ENCODE results near the gene KSR1. TPM values are rescaled to one million over a fixed set of nuclear protein-coding genes. Genes with fewer than 3 reads are reported as not detected.
A peak's percentile ranks its signal among the peaks of the same experiment; 100 is the strongest.

KSR1 gene
- total RNA-seq, 1 donor from 2014 or later = 122 TPM

GRCh38 chr17:27450416-27450815, 5.8 kb upstream of the KSR1 start:
- H3K9me3 Mint-ChIP-seq = no peaks in the 10 kb centered on the region
- no peak for DNase-seq (ENCODE audit: low spot score)
- intact Hi-C loops (cut with micrococcal nuclease) = no loop called here

DNA sequence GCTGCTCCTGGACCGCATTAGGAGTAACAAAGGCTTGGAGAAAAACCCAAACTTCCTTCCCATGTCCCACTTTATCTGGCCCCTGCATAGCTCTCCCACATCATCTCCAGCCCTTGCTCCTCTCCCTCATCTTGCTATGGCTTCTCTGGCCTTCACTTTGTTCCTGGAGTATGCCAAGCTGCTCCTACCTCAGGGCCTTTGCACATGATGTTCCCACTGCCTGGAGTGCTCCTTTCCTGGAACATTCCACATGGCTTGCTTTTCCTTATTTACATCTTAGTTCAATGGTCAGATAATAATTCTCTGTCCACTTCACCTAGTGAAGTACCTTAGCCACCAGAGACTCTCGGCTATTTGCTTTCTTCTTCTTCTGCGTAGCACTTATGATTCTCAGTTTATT, 4.3 kb upstream of the KSR1 start:
- intact Hi-C loops (cut with micrococcal nuclease) = no loop called here
- DNase-seq (ENCODE audit: low spot score) = no peak
- H3K36me3 Mint-ChIP-seq (ENCODE audit: low read depth) = no peaks in the 10 kb centered on the region
- peaks cover 3% of the 10 kb centered on the region for H3K27me3 Mint-ChIP-seq (ENCODE audit: insufficient read depth)
- no peak overlapping the region for H3K4me3 Mint-ChIP-seq
- H3K4me1 Mint-ChIP-seq (ENCODE audit: low read depth) = peaks cover 15% of the 10 kb centered on the region
- H3K9me3 Mint-ChIP-seq = no peaks in the 10 kb centered on the region
- no peak overlapping the region for H3K27ac Mint-ChIP-seq

More at GRCh38 chr17:27450416-27450815, 5.8 kb upstream of the KSR1 start:
- peaks cover 11% of the 10 kb centered on the region for H3K4me1 Mint-ChIP-seq (ENCODE audit: low read depth)
- peaks cover 14% of the 10 kb centered on the region for H3K27me3 Mint-ChIP-seq (ENCODE audit: insufficient read depth)
- no peak overlapping the region for H3K27ac Mint-ChIP-seq
- H3K4me3 Mint-ChIP-seq = no peak overlapping the region
- no peaks in the 10 kb centered on the region for H3K36me3 Mint-ChIP-seq (ENCODE audit: low read depth)

GRCh38 chr17:27452828-27453227, 3.4 kb upstream of the KSR1 start:
- no peak for DNase-seq (ENCODE audit: low spot score)
- intact Hi-C loops (cut with micrococcal nuclease) = no loop called here
- H3K4me3 Mint-ChIP-seq = no peak overlapping the region
- peaks cover 22% of the 10 kb centered on the region for H3K4me1 Mint-ChIP-seq (ENCODE audit: low read depth)
- no peaks in the 10 kb centered on the region for H3K9me3 Mint-ChIP-seq
- H3K36me3 Mint-ChIP-seq (ENCODE audit: low read depth) = peaks cover 3% of the 10 kb centered on the region
- peaks cover 3% of the 10 kb centered on the region for H3K27me3 Mint-ChIP-seq (ENCODE audit: insufficient read depth)
- H3K27ac Mint-ChIP-seq = no peak overlapping the region

- Mint-ChIP-seq H3K4me1 (ENCODE audit: low read depth) (peaks cover 28% of the 10 kb centered on the region), H3K27me3 (ENCODE audit: insufficient read depth) (peaks cover 3% of the 10 kb centered on the region), H3K27ac (no peak overlapping the region), H3K36me3 (ENCODE audit: low read depth) (peaks cover 3% of the 10 kb centered on the region), H3K9me3 (no peaks in the 10 kb centered on the region), H3K4me3 (no peak overlapping the region)
- no peak for DNase-seq (ENCODE audit: low spot score)
- intact Hi-C loops (cut with micrococcal nuclease) = no loop called here
Measured at GRCh38 chr17:27453471-27453870, 2.8 kb upstream of the KSR1 start.

DNA sequence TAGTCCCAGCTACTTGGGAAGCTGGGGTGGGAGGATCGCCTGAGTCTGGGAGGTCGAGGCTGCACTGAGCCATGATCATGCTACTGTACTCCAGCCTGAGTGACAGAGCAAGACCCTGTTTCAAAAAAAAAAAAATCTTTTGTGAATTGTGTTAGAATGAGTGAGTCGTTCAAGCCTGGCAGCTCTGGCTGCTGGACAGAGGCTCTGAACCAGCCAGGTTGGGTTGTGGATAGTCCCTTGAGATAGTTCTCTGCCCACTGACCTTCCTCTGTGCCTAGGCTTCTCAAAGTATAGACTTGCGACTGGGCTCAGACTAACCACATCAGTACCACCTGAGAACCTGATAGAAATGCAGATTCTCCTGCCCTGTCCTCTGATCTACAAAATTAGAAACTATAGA, 2.2 kb upstream of the KSR1 start:
- intact Hi-C loops (cut with micrococcal nuclease) = no loop called here
- peaks cover 34% of the 10 kb centered on the region for H3K4me1 Mint-ChIP-seq (ENCODE audit: low read depth)
- peaks cover 8% of the 10 kb centered on the region for H3K36me3 Mint-ChIP-seq (ENCODE audit: low read depth)
- H3K27ac Mint-ChIP-seq = no peak overlapping the region
- peaks cover 3% of the 10 kb centered on the region for H3K27me3 Mint-ChIP-seq (ENCODE audit: insufficient read depth)
- no peak for DNase-seq (ENCODE audit: low spot score)
- H3K9me3 Mint-ChIP-seq = no peaks in the 10 kb centered on the region
- H3K4me3 Mint-ChIP-seq = peak overlapping the region; percentile 40

DNA sequence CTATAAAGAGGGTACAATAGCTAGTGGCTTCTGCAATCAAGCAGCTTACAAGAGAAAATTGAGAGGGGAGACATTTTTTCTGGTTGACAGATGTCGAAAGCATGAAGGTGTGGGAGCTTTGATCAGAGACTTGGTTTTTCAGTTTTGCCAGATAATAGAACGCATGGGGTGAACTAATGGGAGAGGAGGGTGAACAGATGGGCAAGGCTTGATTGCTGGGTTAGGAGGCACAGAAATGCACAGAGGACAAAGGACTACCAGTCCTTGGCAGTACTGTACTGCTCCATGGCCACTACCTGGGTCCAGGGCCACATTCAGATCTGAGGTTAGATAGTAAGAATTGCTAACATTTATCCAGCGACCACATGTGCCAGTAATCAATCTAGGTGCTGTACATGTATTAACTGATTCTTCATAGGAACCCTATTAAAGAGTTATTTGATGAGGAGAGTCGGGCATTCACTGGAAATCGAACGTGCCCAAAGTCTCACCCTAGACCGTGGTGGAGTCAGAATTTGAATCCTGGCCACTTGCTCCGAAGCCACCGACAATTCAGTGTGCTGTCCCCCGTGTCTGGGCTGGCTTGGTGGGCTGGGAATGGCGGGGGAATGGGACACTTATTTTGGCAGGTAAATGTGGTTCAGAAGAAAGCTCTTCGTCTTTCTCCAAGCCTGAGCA, 873 bp upstream of the KSR1 start:
- H3K36me3 Mint-ChIP-seq (ENCODE audit: low read depth) = peaks cover 13% of the 10 kb centered on the region
- no peak for DNase-seq (ENCODE audit: low spot score)
- H3K27ac Mint-ChIP-seq = peak overlapping the region; percentile 66
- peak overlapping the region; percentile 59 for H3K4me3 Mint-ChIP-seq
- H3K9me3 Mint-ChIP-seq = no peaks in the 10 kb centered on the region
- peaks cover 3% of the 10 kb centered on the region for H3K27me3 Mint-ChIP-seq (ENCODE audit: insufficient read depth)
- intact Hi-C loops (cut with micrococcal nuclease) = loop anchor here (5.0 kb wide), 1 partner anchor 587 kb away; the partner anchor contains the start of gene NLK
- peaks cover 47% of the 10 kb centered on the region for H3K4me1 Mint-ChIP-seq (ENCODE audit: low read depth)

DNA sequence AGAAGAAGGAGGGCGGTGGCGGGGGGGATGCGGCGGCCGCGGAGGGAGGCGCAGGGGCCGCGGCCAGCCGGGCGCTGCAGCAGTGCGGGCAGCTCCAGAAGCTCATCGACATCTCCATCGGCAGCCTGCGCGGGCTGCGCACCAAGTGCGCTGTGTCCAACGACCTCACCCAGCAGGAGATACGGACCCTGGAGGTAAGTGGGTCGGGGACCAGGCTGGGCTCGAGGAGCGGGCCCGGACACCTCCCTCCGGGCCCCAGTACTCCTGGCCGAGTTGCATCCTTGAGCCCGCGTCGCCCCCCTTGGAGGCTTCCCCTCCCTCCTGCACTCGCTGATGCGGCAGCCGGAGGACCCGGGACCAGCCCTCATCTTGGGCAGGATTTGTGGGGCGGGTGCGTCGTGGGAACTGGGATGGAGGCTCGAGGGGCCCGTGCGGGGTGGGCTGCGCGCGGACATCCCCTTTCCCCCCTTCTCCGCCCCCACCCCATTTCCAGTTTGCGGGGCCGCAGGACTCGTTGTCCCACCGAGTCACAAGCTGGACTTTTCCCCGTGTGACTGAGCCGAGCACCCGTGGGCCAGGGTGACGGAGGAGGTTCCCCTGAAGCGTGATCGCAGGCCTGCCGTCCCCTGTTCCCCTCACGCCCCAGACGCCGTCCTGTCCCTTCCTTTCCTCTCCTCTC, 572 bp downstream of the KSR1 start:
- peak; percentile 8 for DNase-seq (ENCODE audit: low spot score)
- Mint-ChIP-seq H3K4me1 (ENCODE audit: low read depth) (peaks cover 59% of the 10 kb centered on the region), H3K27me3 (ENCODE audit: insufficient read depth) (peaks cover 3% of the 10 kb centered on the region), H3K36me3 (ENCODE audit: low read depth) (peaks cover 13% of the 10 kb centered on the region), H3K27ac (peak overlapping the region; percentile 94), H3K9me3 (no peaks in the 10 kb centered on the region), H3K4me3 (peak overlapping the region; percentile 99)
- intact Hi-C loops (cut with micrococcal nuclease) = loop anchor here (1.0 to 5.0 kb wide), 10 partner anchors 9 to 585 kb away; partner anchors contain the start of gene NLK

- peaks cover 3% of the 10 kb centered on the region for H3K27me3 Mint-ChIP-seq (ENCODE audit: insufficient read depth)
- peak overlapping the region; percentile 99 for H3K4me3 Mint-ChIP-seq
- no peak for DNase-seq (ENCODE audit: low spot score)
- H3K27ac Mint-ChIP-seq = peak overlapping the region; percentile 94
- intact Hi-C loops (cut with micrococcal nuclease) = loop anchor here (1.0 to 5.0 kb wide), 3 partner anchors 43 to 585 kb away; partner anchors contain the start of gene NLK
- peaks cover 16% of the 10 kb centered on the region for H3K36me3 Mint-ChIP-seq (ENCODE audit: low read depth)
- H3K4me1 Mint-ChIP-seq (ENCODE audit: low read depth) = peaks cover 64% of the 10 kb centered on the region
- H3K9me3 Mint-ChIP-seq = no peaks in the 10 kb centered on the region
Measured at GRCh38 chr17:27457360-27457715, 1.1 kb downstream of the KSR1 start.

GRCh38 chr17:27457731-27458523, 1.7 kb downstream of the KSR1 start:
- Mint-ChIP-seq H3K36me3 (ENCODE audit: low read depth) (peaks cover 16% of the 10 kb centered on the region), H3K27me3 (ENCODE audit: insufficient read depth) (peaks cover 3% of the 10 kb centered on the region), H3K9me3 (no peaks in the 10 kb centered on the region), H3K4me1 (ENCODE audit: low read depth) (peaks cover 68% of the 10 kb centered on the region), H3K4me3 (peak overlapping the region; percentile 99), H3K27ac (peak overlapping the region; percentile 94)
- no peak for DNase-seq (ENCODE audit: low spot score)
- intact Hi-C loops (cut with micrococcal nuclease) = loop anchor here (1.0 to 5.0 kb wide), 3 partner anchors 44 to 584 kb away; partner anchors contain the start of gene NLK

DNA sequence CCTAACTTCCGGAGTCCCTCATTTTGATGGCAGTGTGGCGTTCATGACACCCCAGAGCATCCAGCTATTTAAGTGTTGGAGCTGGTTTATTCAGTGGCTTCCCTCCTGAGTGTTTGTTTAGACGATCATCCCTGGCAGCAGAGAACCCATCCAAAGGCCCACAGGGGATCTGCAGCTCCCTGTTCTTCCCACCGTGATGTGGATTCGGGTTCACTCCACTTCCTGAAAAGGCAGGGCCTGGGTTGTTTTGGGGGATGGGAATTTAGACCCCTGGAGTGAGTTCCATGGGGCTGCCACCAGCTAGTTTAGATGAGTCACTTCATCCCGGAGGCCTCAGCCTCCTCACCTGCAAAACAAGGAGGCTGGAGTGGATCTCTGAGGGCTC, 2.3 kb downstream of the KSR1 start:
- intact Hi-C loops (cut with micrococcal nuclease) = loop anchor here (5.0 kb wide), 1 partner anchor 584 kb away; the partner anchor contains the start of gene NLK
- peaks cover 18% of the 10 kb centered on the region for H3K36me3 Mint-ChIP-seq (ENCODE audit: low read depth)

DNA sequence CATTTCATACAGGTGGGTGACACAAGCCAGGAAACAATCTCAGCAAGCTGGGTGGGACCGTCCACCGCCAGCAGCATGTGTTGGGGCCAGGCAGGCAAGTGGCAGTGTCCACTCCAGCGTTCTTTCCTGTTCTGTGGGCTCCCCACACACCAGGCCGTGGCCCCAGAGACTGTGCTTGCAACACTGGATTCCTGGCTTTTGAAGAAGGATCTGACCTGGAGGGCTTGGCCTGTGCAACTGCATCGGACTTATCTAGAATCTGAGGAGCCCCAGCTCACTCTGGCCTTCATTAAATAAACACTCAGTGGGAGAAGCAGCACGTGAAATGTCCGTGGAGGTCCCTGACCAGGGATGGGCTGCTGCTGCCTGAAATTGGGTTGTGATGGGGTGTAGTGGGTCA, 3.2 kb downstream of the KSR1 start:
- Mint-ChIP-seq H3K4me1 (ENCODE audit: low read depth) (peaks cover 79% of the 10 kb centered on the region), H3K27ac (peak overlapping the region; percentile 44), H3K9me3 (no peaks in the 10 kb centered on the region), H3K4me3 (peak overlapping the region; percentile 99), H3K36me3 (ENCODE audit: low read depth) (peaks cover 21% of the 10 kb centered on the region), H3K27me3 (ENCODE audit: insufficient read depth) (no peaks in the 10 kb centered on the region)
- no peak for DNase-seq (ENCODE audit: low spot score)
- intact Hi-C loops (cut with micrococcal nuclease) = loop anchor here (5.0 kb wide), 1 partner anchor 583 kb away; the partner anchor contains the start of gene NLK

More for the DNA sequence above, 2.3 kb downstream of the KSR1 start:
- Mint-ChIP-seq H3K27me3 (ENCODE audit: insufficient read depth) (peaks cover 1% of the 10 kb centered on the region), H3K27ac (peak overlapping the region; percentile 44), H3K9me3 (no peaks in the 10 kb centered on the region), H3K4me3 (peak overlapping the region; percentile 99), H3K4me1 (ENCODE audit: low read depth) (peaks cover 74% of the 10 kb centered on the region)
- no peak for DNase-seq (ENCODE audit: low spot score)

- H3K4me1 Mint-ChIP-seq (ENCODE audit: low read depth) = peaks cover 82% of the 10 kb centered on the region
- peak overlapping the region; percentile 34 for H3K27ac Mint-ChIP-seq
- intact Hi-C loops (cut with micrococcal nuclease) = no loop called here
- no peaks in the 10 kb centered on the region for H3K27me3 Mint-ChIP-seq (ENCODE audit: insufficient read depth)
- H3K4me3 Mint-ChIP-seq = peak overlapping the region; percentile 59
- H3K36me3 Mint-ChIP-seq (ENCODE audit: low read depth) = peaks cover 23% of the 10 kb centered on the region
- no peak for DNase-seq (ENCODE audit: low spot score)
- H3K9me3 Mint-ChIP-seq = no peaks in the 10 kb centered on the region
Measured at GRCh38 chr17:27460196-27460725, 4.0 kb downstream of the KSR1 start.
